Retinal pigment epithelial cell (primary cell): ENCODE measurements around the gene PEMT.
A peak's percentile ranks its signal among the peaks of the same experiment; 100 is the strongest.

Experiments used
- DNase-seq: peaks from one replicate; pipeline ENCODE4 v3.0.0-alpha.2; 2010; ENCODE audit warnings: low read depth
- H3K4me3 ChIP-seq: 2 replicates; pipeline ENCODE4 v1.5.1; 2011; ENCODE audit warnings: mild to moderate bottlenecking, low read length, control low read depth, moderate library complexity
- TF ChIP-seq, protein P1 (sequence below): conservative IDR thresholded peaks from 2 replicates; pipeline ENCODE4 v1.5.1; 2011; ENCODE audit warnings: low read depth, low read length, control low read depth, inconsistent platforms

Gene PEMT

GRCh38 chr17:17512866-17513265 lies 78.6 kb downstream of the PEMT start:
- no peak overlapping the region for H3K4me3 ChIP-seq
- TF ChIP-seq, protein P1, sequence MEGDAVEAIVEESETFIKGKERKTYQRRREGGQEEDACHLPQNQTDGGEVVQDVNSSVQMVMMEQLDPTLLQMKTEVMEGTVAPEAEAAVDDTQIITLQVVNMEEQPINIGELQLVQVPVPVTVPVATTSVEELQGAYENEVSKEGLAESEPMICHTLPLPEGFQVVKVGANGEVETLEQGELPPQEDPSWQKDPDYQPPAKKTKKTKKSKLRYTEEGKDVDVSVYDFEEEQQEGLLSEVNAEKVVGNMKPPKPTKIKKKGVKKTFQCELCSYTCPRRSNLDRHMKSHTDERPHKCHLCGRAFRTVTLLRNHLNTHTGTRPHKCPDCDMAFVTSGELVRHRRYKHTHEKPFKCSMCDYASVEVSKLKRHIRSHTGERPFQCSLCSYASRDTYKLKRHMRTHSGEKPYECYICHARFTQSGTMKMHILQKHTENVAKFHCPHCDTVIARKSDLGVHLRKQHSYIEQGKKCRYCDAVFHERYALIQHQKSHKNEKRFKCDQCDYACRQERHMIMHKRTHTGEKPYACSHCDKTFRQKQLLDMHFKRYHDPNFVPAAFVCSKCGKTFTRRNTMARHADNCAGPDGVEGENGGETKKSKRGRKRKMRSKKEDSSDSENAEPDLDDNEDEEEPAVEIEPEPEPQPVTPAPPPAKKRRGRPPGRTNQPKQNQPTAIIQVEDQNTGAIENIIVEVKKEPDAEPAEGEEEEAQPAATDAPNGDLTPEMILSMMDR, result no peak
- DNase-seq, result no peak

DNA sequence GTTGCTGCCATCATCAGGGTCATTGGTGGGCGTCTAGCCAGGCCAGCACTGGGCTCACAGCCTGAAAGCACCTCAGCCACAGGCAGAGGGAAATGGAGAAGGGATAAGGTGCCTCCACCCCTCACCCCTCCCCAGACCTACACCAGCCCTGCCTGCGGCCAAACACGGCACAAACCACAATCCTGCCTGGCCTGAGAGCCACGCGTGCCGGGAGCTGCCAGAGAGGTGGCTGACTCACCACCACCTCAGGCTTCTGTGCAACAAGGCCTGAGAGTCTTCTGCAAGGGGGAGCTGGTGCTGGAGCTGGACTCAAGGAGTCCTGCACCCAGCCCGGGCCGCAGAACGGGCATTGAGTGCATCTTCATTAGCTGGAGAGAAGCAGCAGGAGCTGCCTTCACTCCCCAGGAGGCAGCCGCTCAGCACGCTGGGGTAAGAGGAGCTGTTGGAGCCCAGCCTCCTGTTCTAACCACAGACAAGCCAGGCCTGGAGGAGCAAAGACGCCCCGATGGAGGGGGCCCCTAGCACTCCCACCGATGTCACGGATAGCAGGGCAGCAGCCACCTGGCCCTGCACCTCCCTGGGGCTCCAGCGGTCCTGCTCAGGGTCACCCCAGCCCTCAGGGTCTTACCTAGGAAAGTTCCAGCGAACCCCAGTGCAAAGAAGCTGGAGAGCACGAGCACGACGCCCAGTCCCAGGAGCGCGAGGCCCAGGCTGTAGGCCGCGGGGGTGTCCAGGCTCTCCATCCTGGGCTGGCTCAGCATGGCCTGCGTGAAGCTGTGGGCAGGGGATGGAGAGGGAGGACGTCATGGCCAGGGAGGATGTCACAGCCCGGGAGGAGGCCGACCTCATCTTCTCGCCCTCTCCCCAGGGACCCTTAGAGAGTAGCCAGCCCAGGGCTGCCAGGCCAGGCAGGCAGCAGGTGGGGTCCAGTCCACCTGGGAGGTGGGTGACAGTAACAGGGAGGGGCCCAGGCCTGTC lies 79.3 kb downstream of the PEMT start:
- peak; percentile 78 for DNase-seq
- TF ChIP-seq, protein P1, result no peak
- no peak overlapping the region for H3K4me3 ChIP-seq

DNA sequence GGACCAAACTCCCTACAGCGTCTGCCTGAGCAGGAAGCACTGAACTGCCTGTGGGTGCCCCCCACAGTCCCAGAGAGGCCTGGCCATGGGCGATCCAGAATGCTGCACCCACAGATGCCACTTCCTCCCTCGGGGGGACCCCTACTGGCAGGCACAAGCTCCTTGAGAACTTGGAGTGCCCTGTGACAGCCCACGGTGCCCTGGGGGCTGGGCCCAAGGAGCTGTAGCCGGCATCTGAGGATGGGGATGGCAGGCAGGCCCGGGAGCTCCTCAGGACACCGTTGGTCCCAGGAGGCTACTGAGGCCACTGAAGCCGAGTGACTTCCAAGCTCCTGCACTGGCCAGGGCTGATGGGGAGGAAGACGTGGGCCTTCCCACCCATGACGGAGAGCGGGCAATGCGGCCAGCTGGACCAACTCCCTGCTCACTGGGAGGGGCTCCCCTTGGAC lies 80.2 kb downstream of the PEMT start:
- TF ChIP-seq, protein P1, result peak; percentile 19
- no peak overlapping the region for H3K4me3 ChIP-seq
- no peak for DNase-seq

GRCh38 chr17:17510456-17511292 lies 80.8 kb downstream of the PEMT start:
- no peak for DNase-seq
- no peak overlapping the region for H3K4me3 ChIP-seq
- TF ChIP-seq, protein P1, result no peak

GRCh38 chr17:17509601-17510425 lies 81.7 kb downstream of the PEMT start:
- no peak for DNase-seq
- no peak overlapping the region for H3K4me3 ChIP-seq
- TF ChIP-seq, protein P1, result no peak
